Spleen (tissue), 7 donors: ENCODE results near the gene ATP6V0B.

Source experiments
- CTCF ChIP-seq, 11 experiments: fragments of 200-600 bp in 7 of 11; fragments of 450-650 bp in 4 of 11; sonication (generic) in 4 of 11; IDR thresholded peaks in 8 of 11; conservative IDR thresholded peaks in 3 of 11; 1 replicate in 7 of 11; 2 replicates in 4 of 11; pipeline versions ENCODE4 v1.4.0 to v1.8.0; 2016 to 2021; ENCODE audit warnings: antibody characterized with exemption in 11 of 11, inconsistent platforms in 4 of 11, mild to moderate bottlenecking in 1 of 11
- POLR2A ChIP-seq, 3 donors: fragments of 450-650 bp; IDR thresholded peaks; one replicate each; pipeline ENCODE4 v1.5.1; 2017; ENCODE audit warnings: antibody characterized with exemption in 3 of 3, mild to moderate bottlenecking in 1 of 3
- POLR2AphosphoS5 ChIP-seq, 3 donors: sonication (generic); formaldehyde crosslinking; IDR thresholded peaks; one replicate each; pipeline ENCODE4 v1.5.1; 2017; ENCODE audit warnings: antibody characterized with exemption in 3 of 3
- donor health status: DM: no; HTN: no; CAD: no; lungs with moderate emphysema.
- donor health status: DM: no; HTN: no; CAD: no.
- donor health status: DM: no; HTN: no; CAD: no.

GRCh38 chr1:43984855-43985254 is 10.1 kb downstream of the ATP6V0B start:
- TF ChIP-seq CTCF (IDR thresholded peaks at IDR 0.05 in 8 of 11, conservative IDR thresholded peaks at IDR 0.05 in 3 of 11) (no peak), POLR2AphosphoS5 (IDR thresholded peaks at IDR 0.05) (no peak), POLR2A (IDR thresholded peaks at IDR 0.05) (no peak)
